Ovary (tissue), 3 donors: ENCODE results near the gene CD63.

Experiments used
- EP300 ChIP-seq: sonication (generic); formaldehyde crosslinking; IDR thresholded peaks from one replicate; pipeline ENCODE4 v1.6.1; 2017; ENCODE audit warnings: antibody characterized with exemption
- TF ChIP-seq, protein P1 (sequence below), 3 donors: fragments of 450-650 bp in 2 of 3; fragments of 200-600 bp in 1 of 3; IDR thresholded peaks; one replicate each; pipeline versions ENCODE4 v1.5.1 to v1.8.0; 2016 to 2022; ENCODE audit warnings: antibody characterized with exemption in 3 of 3, mild to moderate bottlenecking in 1 of 3
- donor health status: DM: no; HTN: no; CAD: no.

DNA sequence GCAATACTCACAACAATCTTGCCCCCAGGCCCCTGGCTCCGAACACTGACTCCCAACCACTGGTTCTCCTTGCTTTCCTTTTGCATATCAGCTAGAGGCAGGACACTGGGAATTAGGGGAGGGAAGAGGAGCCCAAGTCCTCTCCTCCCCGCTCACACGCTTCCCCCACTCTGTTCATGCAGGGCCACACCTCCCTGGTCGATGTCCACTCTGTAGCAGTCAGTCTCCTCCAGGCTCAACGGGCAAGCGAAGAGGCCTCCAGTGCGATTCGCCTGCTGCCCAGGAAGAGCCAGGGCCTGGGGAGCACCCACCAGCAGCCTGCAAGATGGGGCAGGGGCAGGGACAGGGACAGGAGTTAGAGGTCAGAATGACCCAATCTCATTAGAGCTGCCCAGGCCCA is 25.9 kb downstream of the CD63 start:
- TF ChIP-seq, protein P1, sequence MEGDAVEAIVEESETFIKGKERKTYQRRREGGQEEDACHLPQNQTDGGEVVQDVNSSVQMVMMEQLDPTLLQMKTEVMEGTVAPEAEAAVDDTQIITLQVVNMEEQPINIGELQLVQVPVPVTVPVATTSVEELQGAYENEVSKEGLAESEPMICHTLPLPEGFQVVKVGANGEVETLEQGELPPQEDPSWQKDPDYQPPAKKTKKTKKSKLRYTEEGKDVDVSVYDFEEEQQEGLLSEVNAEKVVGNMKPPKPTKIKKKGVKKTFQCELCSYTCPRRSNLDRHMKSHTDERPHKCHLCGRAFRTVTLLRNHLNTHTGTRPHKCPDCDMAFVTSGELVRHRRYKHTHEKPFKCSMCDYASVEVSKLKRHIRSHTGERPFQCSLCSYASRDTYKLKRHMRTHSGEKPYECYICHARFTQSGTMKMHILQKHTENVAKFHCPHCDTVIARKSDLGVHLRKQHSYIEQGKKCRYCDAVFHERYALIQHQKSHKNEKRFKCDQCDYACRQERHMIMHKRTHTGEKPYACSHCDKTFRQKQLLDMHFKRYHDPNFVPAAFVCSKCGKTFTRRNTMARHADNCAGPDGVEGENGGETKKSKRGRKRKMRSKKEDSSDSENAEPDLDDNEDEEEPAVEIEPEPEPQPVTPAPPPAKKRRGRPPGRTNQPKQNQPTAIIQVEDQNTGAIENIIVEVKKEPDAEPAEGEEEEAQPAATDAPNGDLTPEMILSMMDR (IDR thresholded peaks at IDR 0.05): no peak
- no peak for TF ChIP-seq EP300
